Lung (tissue), 12 donors: ENCODE data around the gene RCSD1. TPM values are rescaled to one million over a fixed set of nuclear protein-coding genes. Genes with fewer than 3 reads are reported as not detected.

ENCODE experiments used
- ATAC-seq: fragments of 200-7000 bp; cut with Tn5 transposase; one replicate; pipeline ENCODE4 v1.9.1; 2020; ENCODE audit warnings: moderate number of reproducible peaks; ENCODE audit not compliant: insufficient read depth, low FRiP score
- DNase-seq, 3 donors: peaks; one replicate each; pipeline ENCODE4 v3.0.0-alpha.2; 2013 to 2017
- H3K27ac ChIP-seq, 2 donors: one replicate each; pipeline ENCODE4 v1.5.1; 2013; ENCODE audit warnings: mild to moderate bottlenecking in 2 of 2, moderate library complexity in 2 of 2, control low read depth in 1 of 2, inconsistent platforms in 1 of 2, low read depth in 1 of 2, low read length in 1 of 2
- H3K27me3 ChIP-seq, 3 donors: one replicate each; pipeline ENCODE4 v1.5.1; 2013; ENCODE audit warnings: low read length in 2 of 3; ENCODE audit not compliant: control insufficient read depth in 3 of 3, insufficient read depth in 3 of 3
- H3K36me3 ChIP-seq, 4 donors: one replicate each; pipeline ENCODE4 v1.5.1; 2013; ENCODE audit warnings: low read length in 4 of 4, mild to moderate bottlenecking in 1 of 4, moderate library complexity in 1 of 4; ENCODE audit not compliant: control insufficient read depth in 4 of 4, insufficient read depth in 4 of 4
- H3K4me1 ChIP-seq, 5 donors: one replicate each; pipeline ENCODE4 v1.5.1; 2013; ENCODE audit warnings: low read length in 5 of 5, mild to moderate bottlenecking in 2 of 5, moderate library complexity in 1 of 5; ENCODE audit not compliant: control insufficient read depth in 5 of 5, insufficient read depth in 5 of 5
- H3K4me3 ChIP-seq: one replicate; pipeline ENCODE4 v1.5.1; 2013; ENCODE audit warnings: mild to moderate bottlenecking, control low read depth, moderate library complexity
- H3K9ac ChIP-seq, 2 donors: one replicate each; pipeline ENCODE4 v1.5.1; 2013; ENCODE audit warnings: low read length in 2 of 2, control low read depth in 1 of 2; ENCODE audit not compliant: insufficient read depth in 1 of 2
- H3K9me3 ChIP-seq, 4 donors: one replicate each; pipeline ENCODE4 v1.5.1; 2013; ENCODE audit warnings: low read length in 3 of 4, mild to moderate bottlenecking in 1 of 4, moderate library complexity in 1 of 4; ENCODE audit not compliant: control insufficient read depth in 4 of 4, insufficient read depth in 3 of 4
- CTCF ChIP-seq: IDR thresholded peaks from 2 replicates; pipeline ENCODE4 v1.5.1; 2012; ENCODE audit warnings: mild to moderate bottlenecking; ENCODE audit errors: control extremely low read depth, extremely low read depth
- WGBS, 2 donors: extraction: QIAGEN DNeasy Blood & Tissue Kit; methylation state at CpG; one replicate each; pipeline ENCODE4 v1.1.7; 2013; 5-methylcytosine and 5-hydroxymethylcytosine counted together
- polyA plus RNA-seq, 2 donors: library from polyadenylated mRNA; stranded (reverse); fragments of 200-250 nt; gene quantifications; one replicate each; pipeline ENCODE4 v1.2.1, GENCODE V29; 2013
- total RNA-seq, 2 donors: library from RNA; depleted of rRNA in 1 of 2; stranded (reverse); fragments of >200 nt in 1 of 2; gene quantifications; one replicate each; pipeline ENCODE4 v1.2.1, GENCODE V29; 2014 to 2021
- donor health status: control.
- donor health status: control.
- donor health status: Bipolar disorder and iron deficiency.
- donor health status: healthy.
- donor health status: DM: yes; HTN: yes; CAD: no.

The RCSD1 gene
- total and polyA plus RNA-seq, 4 donors: 7.6 to 29.4 (median 23.8) TPM

- 95 to 98% methylated on average over 2 of the region's 2 CpGs for WGBS, 2 donors
- H3K4me3 ChIP-seq: no peak overlapping the region
- no peak for DNase-seq
- H3K27me3 ChIP-seq: peaks cover 0 to 7% (median 0%) of the 10 kb centered on the region in 3 donors
- no peaks in the 10 kb centered on the region for H3K9me3 ChIP-seq
- H3K27ac ChIP-seq: no peak overlapping the region
- H3K9ac ChIP-seq: no peak overlapping the region
- peaks cover 0 to 8% (median 6%) of the 10 kb centered on the region in 5 donors for H3K4me1 ChIP-seq
- ATAC-seq: no peak
- TF ChIP-seq CTCF: no peak
- H3K36me3 ChIP-seq: no peaks in the 10 kb centered on the region
Observed at GRCh38 chr1:167625040-167625823, 4.8 kb upstream of the RCSD1 start.

- 27 to 51% methylated on average over 3 of the region's 3 CpGs for WGBS, 2 donors
- Histone ChIP-seq H3K4me3 (no peak overlapping the region), H3K27ac (peak overlapping the region; percentile 54 to 70), H3K9ac (no peak overlapping the region), H3K9me3 (no peaks in the 10 kb centered on the region), H3K4me1 (peaks cover 0 to 17% (median 8%) of the 10 kb centered on the region in 5 donors), H3K36me3 (no peaks in the 10 kb centered on the region), H3K27me3 (peaks cover 0 to 13% (median 6%) of the 10 kb centered on the region in 3 donors)
- ATAC-seq: no peak
- DNase-seq: no peak
- TF ChIP-seq CTCF: no peak
Observed at GRCh38 chr1:167627615-167627864, 2.5 kb upstream of the RCSD1 start.

- peaks cover 0 to 13% (median 6%) of the 10 kb centered on the region in 3 donors for H3K27me3 ChIP-seq
- no peaks in the 10 kb centered on the region for H3K9me3 ChIP-seq
- WGBS, 2 donors: 27 to 50% methylated on average over 10 of the region's 10 CpGs
- ATAC-seq (no peak), DNase-seq (no peak)
- H3K4me3 ChIP-seq: no peak overlapping the region
- H3K27ac ChIP-seq: peak overlapping the region; percentile 54 to 92
- no peak for TF ChIP-seq CTCF
- no peak overlapping the region for H3K9ac ChIP-seq
- peaks cover 0 to 17% (median 8%) of the 10 kb centered on the region in 5 donors for H3K4me1 ChIP-seq
- no peaks in the 10 kb centered on the region for H3K36me3 ChIP-seq
Observed at GRCh38 chr1:167627865-167628641, 2.0 kb upstream of the RCSD1 start.
